BJ (cell line): ENCODE measurements around the gene TSC2. TPM values are rescaled to one million over a fixed set of nuclear protein-coding genes. Genes with fewer than 3 reads are reported as not detected.
A peak's percentile ranks its signal among the peaks of the same experiment; 100 is the strongest.

Experiments
- CTCF ChIA-PET: fragments of 350-600 bp; formaldehyde crosslinking; extraction: SDS; loops from one replicate; lab custom pipeline; 2021; ENCODE audit warnings: antibody characterized with exemption, inconsistent platforms; lab: Yijun Ruan, JAX
- POLR2A ChIA-PET: fragments of 300-600 bp; sonication (Branson Sonifier 250); formaldehyde crosslinking; extraction: SDS; loops from one replicate; lab custom pipeline; 2021; ENCODE audit warnings: antibody characterized with exemption; lab: Charles Lee
- DNase-seq: peaks from one replicate; pipeline ENCODE4 v3.0.0-alpha.2; 2011; ENCODE audit warnings: low read depth
- H3K27me3 ChIP-seq: 2 replicates; pipeline ENCODE4 v1.6.0; 2011; ENCODE audit warnings: low read length; ENCODE audit not compliant: control insufficient read depth, insufficient read depth
- H3K36me3 ChIP-seq: 2 replicates; pipeline ENCODE4 v1.5.1; 2011; ENCODE audit warnings: low read length; ENCODE audit not compliant: control insufficient read depth, insufficient read depth
- H3K4me3 ChIP-seq: 2 replicates; pipeline ENCODE4 v1.5.1; 2011; ENCODE audit warnings: low read depth, mild to moderate bottlenecking, control low read depth, low read length
- CTCF ChIP-seq: IDR thresholded peaks from 2 replicates; pipeline ENCODE4 v1.5.1; 2011; ENCODE audit warnings: low read depth, mild to moderate bottlenecking, control low read depth, inconsistent platforms, low read length, moderate library complexity; ENCODE audit not compliant: insufficient read depth
- polyA plus RNA-seq: library from polyadenylated mRNA; depleted of rRNA; stranded (reverse); fragments of >200 nt; gene quantifications from 2 replicates; pipeline ENCODE4 v1.2.3, GENCODE V29; 2011

TSC2 gene
- polyA plus RNA-seq, 1 experiment = 66.3 TPM

GRCh38 chr16:2034696-2035430 is 12.9 kb upstream of the TSC2 start:
- no peak for DNase-seq
- peaks cover 34% of the 10 kb centered on the region for H3K36me3 ChIP-seq

GRCh38 chr16:2035431-2036199 is 12.2 kb upstream of the TSC2 start:
- ChIA-PET POLR2A (interaction anchor here (0.6 to 1.6 kb wide), 2 partner anchors 120 to 989 kb away, joined by 5 to 21 read pairs; partner anchors contain the start of gene TRAF7), CTCF (interaction anchor here (0.7 to 1.7 kb wide), 5 partner anchors 8 to 216 kb away, joined by 3 to 10 read pairs (median 4); partner anchors contain the start of gene NHERF2)
- peak overlapping the region; percentile 20 for H3K4me3 ChIP-seq
- no peak for DNase-seq
- TF ChIP-seq CTCF = no peak
- H3K36me3 ChIP-seq = peaks cover 29% of the 10 kb centered on the region
- H3K27me3 ChIP-seq = no peaks in the 10 kb centered on the region

More at GRCh38 chr16:2034696-2035430, 12.9 kb upstream of the TSC2 start:
- no peaks in the 10 kb centered on the region for H3K27me3 ChIP-seq
- ChIA-PET POLR2A (interaction anchor here (0.6 to 1.6 kb wide), 2 partner anchors 120 to 990 kb away, joined by 5 to 21 read pairs; partner anchors contain the start of gene TRAF7), CTCF (interaction anchor here (0.6 to 1.7 kb wide), 4 partner anchors 8 to 106 kb away, joined by 3 to 10 read pairs (median 4); partner anchors contain the start of gene NHERF2)
- H3K4me3 ChIP-seq = peak overlapping the region; percentile 21
- TF ChIP-seq CTCF = no peak

GRCh38 chr16:2036200-2036966 is 11.4 kb upstream of the TSC2 start:
- CTCF ChIA-PET = interaction anchor here (0.7 to 1.7 kb wide), 5 partner anchors 9 to 216 kb away, joined by 3 to 10 read pairs (median 4); partner anchors contain the start of gene NHERF2
- DNase-seq = no peak
- POLR2A ChIA-PET = interaction anchor here (1.6 kb wide), 1 partner anchor 119 kb away, joined by 5 read pairs; the partner anchor contains the start of gene TRAF7
- TF ChIP-seq CTCF = no peak
- peak overlapping the region; percentile 12 for H3K4me3 ChIP-seq
- no peaks in the 10 kb centered on the region for H3K27me3 ChIP-seq
- H3K36me3 ChIP-seq = peaks cover 25% of the 10 kb centered on the region

GRCh38 chr16:2037115-2037514 is 10.7 kb upstream of the TSC2 start:
- no peak for DNase-seq
- Histone ChIP-seq H3K36me3 (peaks cover 25% of the 10 kb centered on the region), H3K27me3 (no peaks in the 10 kb centered on the region), H3K4me3 (no peak overlapping the region)
- POLR2A ChIA-PET = no interaction called here
- no peak for TF ChIP-seq CTCF
- CTCF ChIA-PET = interaction anchor here (1.0 kb wide), 1 partner anchor 14 kb away, joined by 8 read pairs; no protein-coding TSS in a partner anchor
